HG03558 (cell line): ENCODE measurements around the gene C11orf68.

Source experiments
- ATAC-seq: cut with Tn5 transposase; IDR thresholded peaks from one replicate; pipeline ENCODE4 v1.9.1; 2021; ENCODE audit warnings: moderate number of reproducible peaks; ENCODE audit not compliant: unreplicated experiment; ENCODE audit errors: extremely low read depth

Gene C11orf68

DNA sequence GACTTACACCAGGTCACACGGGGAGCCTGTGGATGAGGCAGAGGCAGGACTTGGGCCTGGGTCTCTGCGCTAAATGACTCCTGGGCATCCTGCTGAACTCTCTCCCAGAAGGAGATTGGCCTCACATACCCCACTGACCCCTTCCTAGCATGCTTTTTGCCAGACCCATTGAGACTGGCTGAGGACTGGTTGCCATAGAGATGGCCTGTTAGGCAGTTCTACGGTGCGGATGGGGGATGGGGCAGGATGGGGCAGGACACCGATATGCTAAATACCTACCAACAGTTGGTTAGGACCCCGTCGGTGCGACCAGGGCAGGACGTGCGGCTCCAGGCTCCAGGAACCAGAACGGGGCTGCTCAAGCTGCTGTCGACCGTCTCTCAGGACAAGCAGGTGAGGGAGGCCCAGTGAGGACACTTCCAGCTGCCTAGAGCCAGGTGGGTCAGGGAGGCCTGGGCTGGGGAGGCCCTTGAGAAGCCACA lies 26.6 kb upstream of the C11orf68 start, which contains the start of gene TSGA10IP:
Gene TSGA10IP, plus strand, starts transcription at position 51 of the 482 bp plus-strand sequence. Its CDS starts 196 bp downstream, at position 247.
- ATAC-seq, result no peak

- ATAC-seq, result no peak
Measured at GRCh38 chr11:65944767-65945166, 25.9 kb upstream of the C11orf68 start.

DNA sequence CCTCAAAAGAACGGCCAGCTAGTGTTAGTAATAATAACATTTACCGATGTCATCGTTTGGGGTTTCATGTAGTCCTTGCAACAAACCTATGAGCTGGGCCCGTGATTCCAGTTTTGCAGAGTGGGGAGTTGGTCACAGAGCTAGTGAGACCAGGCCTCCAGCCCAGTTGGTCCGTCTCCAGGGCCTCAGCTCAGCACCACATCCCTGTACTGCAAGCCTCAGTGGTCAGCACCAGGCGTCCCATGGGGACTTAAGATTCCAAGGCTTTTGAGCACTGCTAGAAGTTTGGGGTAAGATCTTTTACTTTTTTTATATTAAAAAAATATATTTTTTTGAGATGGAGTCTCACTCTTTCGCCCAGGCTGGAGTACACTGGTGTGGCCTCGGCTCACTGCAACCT lies 25.3 kb upstream of the C11orf68 start:
- no peak for ATAC-seq

- ATAC-seq, result no peak
Measured at GRCh38 chr11:65942531-65942930, 23.7 kb upstream of the C11orf68 start.

DNA sequence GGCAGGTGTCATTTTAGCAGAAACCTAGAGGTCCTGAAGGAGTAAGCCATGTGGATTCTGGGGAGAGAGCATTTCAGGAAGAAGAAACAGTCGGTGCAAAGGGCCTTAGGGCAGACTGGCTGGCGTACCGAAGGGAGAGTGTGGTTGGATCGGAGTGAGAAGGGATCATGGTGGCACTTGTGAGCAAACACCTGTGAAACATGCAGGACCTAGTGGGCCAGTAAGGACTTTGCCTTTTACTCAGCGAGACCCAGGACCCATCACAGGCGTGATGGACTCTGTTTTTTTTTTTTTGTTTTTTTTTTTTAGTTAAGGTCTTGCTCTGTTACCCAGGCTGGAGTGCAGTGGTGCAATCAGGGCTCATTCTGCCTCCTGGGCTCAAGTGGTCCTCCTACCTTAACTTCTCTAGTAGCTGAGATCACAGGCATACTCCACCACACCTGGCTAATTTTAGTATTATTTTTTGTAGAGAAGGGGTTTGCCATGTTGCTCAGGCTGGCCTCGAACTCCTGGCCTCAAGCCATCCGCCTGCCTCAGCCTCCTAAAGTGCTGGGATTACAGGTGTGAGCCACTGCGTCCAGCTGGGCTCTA lies 23.0 kb upstream of the C11orf68 start:
- no peak for ATAC-seq

DNA sequence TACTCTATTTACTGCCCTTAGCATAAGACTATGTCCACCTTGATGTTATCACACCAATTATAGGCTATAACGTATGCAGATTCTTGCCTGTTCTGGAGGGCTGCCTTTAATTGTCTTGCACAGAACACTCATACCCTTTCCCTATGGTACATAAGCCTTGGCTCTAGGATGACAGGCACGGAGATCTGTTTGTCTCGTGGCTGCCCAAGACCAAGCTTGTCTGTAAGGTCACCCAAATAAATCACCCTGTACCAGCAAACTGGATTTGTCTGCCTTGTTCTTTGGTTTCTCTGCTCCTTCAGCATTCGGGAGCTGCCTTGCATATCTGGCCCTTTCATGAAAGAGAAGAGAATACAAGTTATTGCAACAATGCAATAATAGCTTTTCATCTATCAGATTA lies 18.9 kb upstream of the C11orf68 start:
- ATAC-seq, result no peak

- no peak for ATAC-seq
Measured at GRCh38 chr11:65934014-65934413, 15.2 kb upstream of the C11orf68 start.

- no peak for ATAC-seq
Measured at GRCh38 chr11:65932558-65932919, 13.7 kb upstream of the C11orf68 start.

- ATAC-seq, result no peak
Measured at GRCh38 chr11:65931773-65932557, 13.1 kb upstream of the C11orf68 start.

DNA sequence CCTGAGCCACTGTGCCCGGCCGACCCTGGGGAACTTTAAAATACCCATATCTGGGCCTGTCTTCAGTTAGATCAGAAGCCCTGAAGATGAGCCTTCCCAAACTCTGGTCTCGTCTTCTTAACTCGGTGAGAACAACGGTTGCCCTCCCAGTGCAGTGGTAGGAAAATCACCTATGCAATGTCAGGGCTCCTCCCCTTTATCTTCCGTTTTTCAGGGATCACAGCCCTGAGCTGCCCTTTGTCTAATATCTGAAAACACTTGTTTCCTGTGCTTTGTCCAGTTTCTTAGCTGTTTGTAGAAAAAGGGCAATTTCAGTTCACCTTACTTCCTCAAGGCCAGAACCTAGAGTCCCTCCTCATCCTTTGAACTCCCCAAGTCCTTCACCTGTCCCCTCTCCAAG lies 9.8 kb upstream of the C11orf68 start:
- ATAC-seq, result no peak

- no peak for ATAC-seq
Measured at GRCh38 chr11:65927904-65928397, 9.1 kb upstream of the C11orf68 start.

DNA sequence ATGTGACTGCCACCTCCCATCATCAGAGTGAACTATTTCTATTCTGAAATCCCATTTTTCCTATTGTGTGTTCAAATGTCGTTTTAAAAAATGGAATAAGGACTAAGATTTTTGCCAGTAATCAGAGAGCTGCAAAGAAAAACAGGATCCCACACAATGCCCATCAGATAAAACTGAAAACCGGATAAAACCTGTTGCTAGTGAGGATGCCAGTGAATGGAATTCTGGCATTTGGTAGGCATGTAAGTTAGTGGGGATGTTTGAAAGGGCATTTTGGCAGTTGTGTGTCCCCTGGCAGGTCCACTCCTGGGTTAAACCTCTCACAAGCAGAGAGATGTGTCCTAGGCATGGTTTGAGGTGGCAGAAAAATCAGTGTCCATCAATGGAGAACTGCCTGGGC lies 6.5 kb upstream of the C11orf68 start:
- no peak for ATAC-seq

DNA sequence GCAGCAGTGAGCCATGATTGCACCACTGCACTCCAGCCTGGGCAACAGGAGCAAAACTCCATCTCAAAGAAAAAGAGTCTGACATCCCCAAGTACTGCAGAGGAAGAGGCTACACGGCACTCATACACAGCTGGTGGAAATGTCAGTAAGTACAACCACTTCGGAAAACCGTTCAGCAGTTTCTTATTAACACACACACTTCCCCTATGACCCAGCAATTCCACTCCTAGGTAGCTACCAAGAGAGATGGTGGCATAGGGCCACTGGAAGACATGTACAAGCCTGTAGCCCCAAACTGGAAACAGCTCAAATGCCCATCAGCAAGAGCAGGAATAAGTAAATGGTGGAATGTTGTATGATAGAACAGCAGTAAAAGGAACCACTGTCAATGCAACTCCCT lies 3.7 kb upstream of the C11orf68 start:
- no peak for ATAC-seq

DNA sequence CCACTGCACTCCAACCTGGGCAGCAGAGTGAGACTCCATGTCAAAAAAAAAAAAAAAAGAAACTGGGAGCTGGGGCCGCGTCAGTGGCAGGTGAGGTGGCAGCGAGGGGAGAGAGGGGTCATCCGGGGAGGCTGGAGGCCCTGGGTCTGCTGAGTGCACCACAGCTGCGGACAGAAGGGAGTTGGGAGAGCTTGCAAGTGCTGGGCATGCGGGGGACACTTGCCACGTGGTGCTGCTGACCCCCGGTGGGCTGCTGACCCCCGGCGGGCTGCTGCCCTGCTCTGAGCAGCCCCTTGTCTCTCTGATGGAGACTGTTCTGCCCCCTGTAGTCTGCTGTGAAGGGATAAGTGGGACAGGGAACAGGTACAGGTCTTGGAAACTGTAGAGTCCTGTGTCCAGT lies 3.0 kb upstream of the C11orf68 start:
- no peak for ATAC-seq

GRCh38 chr11:65921033-65921555 lies 2.2 kb upstream of the C11orf68 start:
- ATAC-seq, result no peak

DNA sequence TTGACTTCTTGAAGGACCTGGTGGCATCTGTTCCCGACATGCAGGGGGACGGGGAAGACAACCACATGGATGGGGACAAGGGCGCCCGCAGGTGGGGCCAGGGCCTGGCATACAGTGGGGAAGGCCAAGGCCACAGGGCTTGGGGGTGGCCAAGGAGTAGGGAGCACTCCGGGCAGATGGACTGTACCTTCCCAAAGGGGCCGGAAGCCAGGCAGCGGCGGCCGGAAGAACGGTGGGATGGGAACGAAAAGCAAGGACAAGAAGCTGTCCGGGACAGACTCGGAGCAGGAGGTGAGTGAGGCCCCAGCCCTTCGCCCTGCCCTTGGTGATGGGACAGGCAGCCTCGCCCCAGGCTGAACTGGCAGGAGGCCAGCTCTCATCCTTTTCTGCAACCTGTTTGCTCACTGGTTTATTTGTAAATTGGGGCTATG lies 1.5 kb upstream of the C11orf68 start:
- ATAC-seq, result no peak

DNA sequence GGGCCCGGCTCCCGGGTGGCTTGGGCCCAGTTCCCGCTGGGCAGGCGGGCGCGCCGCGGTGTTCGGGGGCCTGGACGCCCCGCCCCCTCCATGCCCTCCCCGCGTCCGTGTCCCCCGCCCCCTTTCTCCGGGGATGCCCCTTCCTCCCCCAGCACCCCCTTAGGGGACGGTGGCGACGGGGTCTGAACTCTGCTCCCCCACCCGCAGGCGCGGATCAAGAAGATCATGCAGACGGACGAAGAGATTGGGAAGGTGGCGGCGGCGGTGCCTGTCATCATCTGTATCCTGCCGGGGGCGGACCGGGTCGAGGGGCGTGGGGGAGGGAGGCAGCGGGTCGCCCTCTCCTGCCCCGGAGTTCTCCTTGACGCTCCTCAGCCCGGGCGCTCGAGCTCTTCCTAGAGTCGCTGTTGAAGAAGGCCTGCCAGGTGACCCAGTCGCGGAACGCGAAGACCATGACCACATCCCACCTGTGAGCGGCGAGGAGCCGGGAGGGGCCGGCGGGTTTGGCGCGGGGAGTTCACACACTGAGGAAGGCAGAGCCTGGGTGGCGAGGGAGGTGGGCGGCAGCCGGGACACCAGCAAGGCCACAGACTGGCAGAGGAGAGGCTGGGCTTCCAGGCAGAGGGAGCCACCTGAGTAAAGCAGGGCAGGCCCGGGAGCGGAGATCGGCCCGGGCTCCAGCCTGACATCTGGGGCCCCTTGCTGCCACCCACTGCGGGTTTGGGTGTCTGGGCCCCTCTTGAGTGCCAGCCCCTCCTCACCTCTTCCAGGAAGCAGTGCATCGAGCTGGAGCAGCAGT lies 910 bp upstream of the C11orf68 start:
- ATAC-seq, result no peak

GRCh38 chr11:65919141-65919572 lies 295 bp upstream of the C11orf68 start, which contains the start of gene DRAP1:
TSS of gene DRAP1 (plus strand) at chr11:65919426. CDS start at chr11:65919502, 76 bp downstream.
- peak; percentile 63 for ATAC-seq

- ATAC-seq, result no peak
Measured at GRCh38 chr11:65917434-65918210, 1.2 kb downstream of the C11orf68 start.

GRCh38 chr11:65917077-65917433 lies 1.8 kb downstream of the C11orf68 start:
- ATAC-seq, result no peak
